H1 (cell line): Measurements from ENCODE around the gene NUPR1.
"Not testable (repeated sequence)": the region's sequence is repeated elsewhere in the genome, so short reads cannot be mapped to it uniquely, and the experiment has no call there.

Experiments
- EP300 ChIP-seq, 2 experiments: IDR thresholded peaks; 1 replicate in 1 of 2; 2 replicates in 1 of 2; pipeline ENCODE4 v1.6.1; 2011 to 2012; ENCODE audit warnings: low read depth in 2 of 2, low read length in 2 of 2, mild to moderate bottlenecking in 2 of 2, borderline replicate concordance in 1 of 2, inconsistent platforms in 1 of 2, moderate library complexity in 1 of 2
- PHF8 ChIP-seq: fragments of 200-600 bp; sonication (generic); conservative IDR thresholded peaks from 2 replicates; pipeline ENCODE4 v1.7.1; 2012; ENCODE audit warnings: low read depth, mild to moderate bottlenecking, inconsistent platforms, low read length, moderate library complexity

- TF ChIP-seq EP300 (IDR thresholded peaks at IDR 0.05; ENCODE audit: borderline replicate concordance in 1 of 2, low read depth in 2 of 2, low read length in 2 of 2); PHF8: not testable (repeated sequence)
Observed at GRCh38 chr16:28500476-28501180, 38.1 kb downstream of the NUPR1 start.
